Stimulated activated naive CD8-positive, alpha-beta T cell treated with anti-CD3 and anti-CD28 coated beads, Interleukin-15, Interleukin-2, amounts not matched to agents 100 ng/mL and 50 ng/mL, for 24 hours (primary cell): ENCODE data around the gene CSNK1D.

Experiments used
- H3K27ac Mint-ChIP-seq: one replicate; pipeline ENCODE4 v1.8.0; 2021; ENCODE audit warnings: mild to moderate bottlenecking, mixed read lengths
- H3K27me3 Mint-ChIP-seq: one replicate; pipeline ENCODE4 v1.8.0; 2021; ENCODE audit warnings: mixed read lengths
- H3K36me3 Mint-ChIP-seq: one replicate; pipeline ENCODE4 v1.8.0; 2021; ENCODE audit warnings: low read depth, mixed read lengths
- H3K4me1 Mint-ChIP-seq: one replicate; pipeline ENCODE4 v1.8.0; 2021; ENCODE audit warnings: low read depth, mixed read lengths
- H3K4me3 Mint-ChIP-seq: one replicate; pipeline ENCODE4 v1.8.0; 2021; ENCODE audit warnings: mild to moderate bottlenecking, mixed read lengths
- H3K9me3 Mint-ChIP-seq: one replicate; pipeline ENCODE4 v1.8.0; 2021; ENCODE audit warnings: mixed read lengths

Gene CSNK1D

GRCh38 chr17:82229698-82230608 lies 43.5 kb downstream of the CSNK1D start:
- Mint-ChIP-seq H3K4me1 (peaks cover 5% of the 10 kb centered on the region), H3K27ac (peak overlapping the region; percentile 61), H3K4me3 (peak overlapping the region; percentile 85), H3K36me3 (no peaks in the 10 kb centered on the region), H3K27me3 (no peaks in the 10 kb centered on the region), H3K9me3 (no peaks in the 10 kb centered on the region)

GRCh38 chr17:82228842-82229697 lies 44.4 kb downstream of the CSNK1D start, which contains the start of gene SLC16A3:
SLC16A3 (plus strand) TSS chr17:82229042; CDS start chr17:82236009, 6,967 bp downstream.
- peak within 1 kb of the TSS; percentile 85 for H3K4me3 Mint-ChIP-seq

DNA sequence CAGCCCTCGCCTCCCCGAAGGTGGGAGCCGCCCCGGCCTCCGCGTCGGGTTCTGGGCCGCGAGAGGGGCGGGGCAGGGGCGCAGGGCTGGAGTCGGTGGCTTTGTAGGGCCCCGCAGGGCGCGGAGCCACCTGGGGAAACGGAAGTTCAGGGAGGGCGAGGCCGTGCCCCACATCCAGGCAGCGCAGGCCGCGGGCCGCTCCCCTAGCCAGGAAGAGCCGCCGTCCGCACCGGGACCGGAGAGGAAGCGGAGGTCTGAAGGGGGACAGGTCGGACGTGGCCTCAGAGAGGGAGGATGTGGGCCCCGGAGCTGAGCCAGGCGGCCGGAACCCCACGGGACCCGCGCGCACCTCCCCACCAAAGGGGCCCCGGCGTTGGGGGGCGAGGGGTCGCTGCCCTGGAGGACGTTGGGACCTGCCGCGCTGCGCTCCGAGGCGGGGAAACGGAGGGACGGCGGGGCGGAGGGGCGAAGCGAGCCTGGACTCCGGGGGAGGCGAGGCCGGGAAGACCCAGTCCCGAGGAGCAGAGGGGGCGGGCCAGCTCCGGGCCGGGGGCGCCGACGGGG lies 45.1 kb downstream of the CSNK1D start:
- Mint-ChIP-seq H3K9me3 (no peaks in the 10 kb centered on the region), H3K27me3 (no peaks in the 10 kb centered on the region), H3K4me1 (peaks cover 5% of the 10 kb centered on the region), H3K36me3 (no peaks in the 10 kb centered on the region), H3K4me3 (peak overlapping the region; percentile 78), H3K27ac (no peak overlapping the region)

More at GRCh38 chr17:82228842-82229697, 44.4 kb downstream of the CSNK1D start, which contains the start of gene SLC16A3:
- H3K27me3 Mint-ChIP-seq = no peaks in the 10 kb centered on the region
- H3K36me3 Mint-ChIP-seq = no peaks in the 10 kb centered on the region
- peak within 1 kb of the TSS; percentile 61 for H3K27ac Mint-ChIP-seq
- H3K4me1 Mint-ChIP-seq = peaks cover 5% of the 10 kb centered on the region
- H3K9me3 Mint-ChIP-seq = no peaks in the 10 kb centered on the region

DNA sequence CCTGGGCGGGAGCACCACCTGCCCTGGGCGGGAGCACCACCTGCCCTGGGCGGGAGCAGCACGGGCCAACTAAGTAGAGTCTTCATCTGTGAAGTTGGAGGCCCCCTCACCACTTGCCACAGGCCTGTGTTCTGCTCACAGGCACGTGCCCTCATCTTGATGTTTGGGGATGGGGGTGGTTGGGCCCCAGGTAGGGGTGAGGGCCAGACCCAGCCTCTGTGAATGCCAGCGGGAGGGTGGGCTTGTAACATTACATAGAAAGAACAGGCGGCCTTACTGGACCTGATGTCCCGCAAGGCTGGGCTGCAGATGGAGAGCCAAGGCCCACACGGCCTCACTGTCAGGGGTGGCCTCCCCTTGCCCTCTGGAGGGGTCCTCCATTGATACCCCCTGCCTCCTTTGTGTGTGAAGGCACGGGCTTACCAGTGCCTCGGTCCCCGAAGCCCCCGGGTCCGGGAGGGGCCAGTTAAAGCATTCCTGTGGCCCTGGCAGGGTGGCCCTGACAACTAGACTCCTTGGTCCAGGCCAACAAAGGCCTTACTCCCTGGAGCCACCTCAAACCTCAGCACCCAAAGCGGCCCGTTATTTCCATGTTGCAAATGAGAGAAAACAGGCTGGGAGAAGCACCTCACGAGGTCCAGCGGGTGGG lies 45.7 kb downstream of the CSNK1D start:
- H3K27me3 Mint-ChIP-seq = no peaks in the 10 kb centered on the region
- peaks cover 5% of the 10 kb centered on the region for H3K4me1 Mint-ChIP-seq
- H3K27ac Mint-ChIP-seq = no peak overlapping the region
- H3K36me3 Mint-ChIP-seq = no peaks in the 10 kb centered on the region
- no peaks in the 10 kb centered on the region for H3K9me3 Mint-ChIP-seq
- H3K4me3 Mint-ChIP-seq = peak overlapping the region; percentile 78

DNA sequence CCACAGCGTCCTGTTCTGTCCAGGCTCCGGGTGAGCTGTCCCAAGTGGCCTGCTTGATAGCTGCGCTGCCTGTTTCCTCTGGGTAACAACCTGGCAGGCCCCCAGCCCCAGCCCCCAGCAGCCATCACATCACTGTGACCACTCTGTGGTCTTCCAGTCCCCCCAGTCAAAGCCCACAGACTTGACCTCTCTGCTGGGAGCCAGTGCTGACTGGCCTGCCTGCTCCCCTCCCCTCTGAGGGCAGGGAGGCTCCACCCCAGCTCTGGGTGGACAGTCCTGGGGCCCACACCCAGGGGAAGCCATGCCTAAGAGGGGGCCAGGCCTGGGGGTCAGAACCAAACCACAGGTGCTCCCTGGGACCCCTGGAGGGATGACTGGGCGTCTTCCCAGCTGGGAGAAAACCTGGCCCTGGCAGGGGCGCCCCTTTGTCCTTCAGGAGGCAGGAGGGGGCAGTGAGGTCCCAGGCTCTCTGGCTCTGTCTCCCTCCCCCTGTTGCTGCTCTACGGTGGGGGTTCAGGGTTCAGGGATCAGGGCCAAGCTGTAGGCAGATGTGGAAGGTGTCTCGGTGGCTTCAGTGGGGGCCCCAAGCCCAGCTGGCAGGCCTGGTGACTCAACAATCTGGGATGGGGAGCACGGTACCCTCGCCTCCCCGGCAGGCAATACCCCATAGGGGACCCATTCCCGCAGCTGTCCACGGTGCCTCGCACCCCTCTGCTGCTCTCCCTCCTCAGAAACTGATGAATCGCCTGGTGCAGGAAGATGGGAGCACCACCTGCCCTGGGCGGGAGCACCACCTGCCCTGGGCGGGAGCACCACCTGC lies 46.5 kb downstream of the CSNK1D start:
- Mint-ChIP-seq H3K4me3 (peak overlapping the region; percentile 10), H3K36me3 (no peaks in the 10 kb centered on the region), H3K27ac (no peak overlapping the region), H3K9me3 (no peaks in the 10 kb centered on the region), H3K4me1 (peaks cover 5% of the 10 kb centered on the region), H3K27me3 (no peaks in the 10 kb centered on the region)

DNA sequence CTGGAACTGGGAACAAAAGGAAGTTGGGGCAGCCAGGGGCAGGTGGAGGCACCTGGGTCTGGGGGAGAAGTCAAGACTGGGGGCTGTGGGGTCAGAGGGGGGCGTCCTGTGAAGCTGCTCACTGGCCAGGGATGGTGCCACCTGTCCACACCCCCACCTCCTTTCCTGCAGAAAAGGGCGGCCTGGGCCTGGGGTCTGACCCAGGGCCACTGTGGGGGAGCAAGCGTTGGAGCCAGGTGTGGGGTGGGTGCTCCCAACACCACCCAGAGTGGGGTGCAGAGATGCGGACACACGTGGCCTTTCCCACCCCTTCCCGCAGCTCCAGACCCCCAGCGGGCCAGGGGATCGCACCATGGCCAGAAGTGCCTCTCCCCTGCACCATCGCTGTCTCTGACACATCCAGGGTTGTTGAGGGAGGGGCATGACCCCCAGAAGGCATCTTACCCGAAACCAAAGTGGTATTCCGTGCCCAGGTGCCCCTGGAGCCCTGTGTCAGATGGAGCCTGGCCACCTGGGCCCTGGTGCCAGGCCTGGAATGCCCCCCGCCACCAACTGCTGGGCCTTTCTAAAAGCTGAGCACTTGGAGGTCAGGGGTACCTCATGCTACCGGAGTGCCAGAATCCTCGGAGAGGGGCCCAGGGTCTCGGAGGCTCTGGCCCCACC lies 47.2 kb downstream of the CSNK1D start:
- Mint-ChIP-seq H3K9me3 (no peaks in the 10 kb centered on the region), H3K27ac (no peak overlapping the region), H3K4me3 (no peak overlapping the region), H3K36me3 (no peaks in the 10 kb centered on the region), H3K27me3 (no peaks in the 10 kb centered on the region), H3K4me1 (peaks cover 5% of the 10 kb centered on the region)

DNA sequence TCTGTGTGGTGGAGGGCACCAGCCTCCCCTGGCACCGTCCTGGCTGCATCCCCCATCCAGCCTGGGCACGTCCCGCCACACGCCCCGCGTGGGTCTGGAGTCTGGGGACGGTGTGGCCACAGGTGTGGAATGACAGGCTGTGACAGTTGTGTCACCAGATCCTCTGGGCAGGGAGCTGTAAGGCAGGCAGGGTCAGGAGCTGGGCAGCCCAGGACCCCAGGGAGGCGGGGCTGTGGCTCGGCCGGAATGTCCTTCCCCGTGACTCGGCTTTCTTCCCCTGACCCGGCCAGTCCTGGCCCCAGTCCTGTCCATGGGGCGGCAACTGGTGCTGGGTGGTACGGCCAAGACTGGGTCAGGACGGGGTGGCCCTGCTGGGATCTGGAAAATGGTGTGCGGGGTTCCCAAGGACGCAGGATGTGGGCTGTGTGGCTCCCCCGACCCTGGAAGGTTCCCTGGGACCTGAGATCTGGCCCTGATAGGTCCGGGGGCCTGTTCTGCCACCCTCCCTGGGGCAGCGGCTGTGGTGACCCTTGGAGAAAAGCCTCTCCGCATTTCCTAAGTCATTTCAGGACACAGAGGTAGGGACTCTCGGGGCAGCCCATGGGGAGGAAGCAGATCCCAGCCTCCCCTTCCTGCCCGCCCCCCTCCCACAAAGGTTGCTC lies 48.0 kb downstream of the CSNK1D start:
- H3K4me3 Mint-ChIP-seq = no peak overlapping the region
- H3K9me3 Mint-ChIP-seq = no peaks in the 10 kb centered on the region
- H3K36me3 Mint-ChIP-seq = no peaks in the 10 kb centered on the region
- peaks cover 5% of the 10 kb centered on the region for H3K4me1 Mint-ChIP-seq
- no peaks in the 10 kb centered on the region for H3K27me3 Mint-ChIP-seq
- no peak overlapping the region for H3K27ac Mint-ChIP-seq

- Mint-ChIP-seq H3K9me3 (no peaks in the 10 kb centered on the region), H3K27me3 (no peaks in the 10 kb centered on the region), H3K4me1 (no peaks in the 10 kb centered on the region), H3K36me3 (no peaks in the 10 kb centered on the region), H3K27ac (no peak overlapping the region), H3K4me3 (no peak overlapping the region)
Observed at GRCh38 chr17:82224666-82225065, 48.8 kb downstream of the CSNK1D start.

DNA sequence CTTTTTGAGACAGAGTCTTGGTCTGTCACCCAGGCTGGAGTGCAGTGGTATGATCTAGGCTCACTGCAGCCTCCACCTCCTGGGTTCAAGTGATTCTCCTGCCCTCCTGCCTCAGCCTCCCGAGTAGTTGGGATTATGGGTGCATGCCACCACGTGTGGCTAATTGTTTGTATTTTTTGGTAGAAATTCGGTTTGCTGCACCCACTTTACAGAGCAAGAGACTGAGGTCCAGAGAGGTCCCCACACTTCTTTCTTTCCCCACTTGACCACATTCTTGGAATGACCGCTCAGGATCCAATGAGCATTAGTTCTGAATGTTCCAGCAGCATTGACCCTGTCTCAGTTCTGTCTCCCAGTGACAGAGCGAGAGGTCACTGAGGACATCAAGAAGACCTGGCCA lies 50.0 kb downstream of the CSNK1D start:
- Mint-ChIP-seq H3K4me1 (no peaks in the 10 kb centered on the region), H3K27ac (no peak overlapping the region), H3K36me3 (no peaks in the 10 kb centered on the region), H3K27me3 (no peaks in the 10 kb centered on the region), H3K4me3 (no peak overlapping the region), H3K9me3 (no peaks in the 10 kb centered on the region)

- Mint-ChIP-seq H3K9me3 (no peaks in the 10 kb centered on the region), H3K4me3 (no peak overlapping the region), H3K36me3 (no peaks in the 10 kb centered on the region), H3K27ac (no peak overlapping the region), H3K4me1 (no peaks in the 10 kb centered on the region), H3K27me3 (no peaks in the 10 kb centered on the region)
Observed at GRCh38 chr17:82222816-82223215, 50.7 kb downstream of the CSNK1D start.

DNA sequence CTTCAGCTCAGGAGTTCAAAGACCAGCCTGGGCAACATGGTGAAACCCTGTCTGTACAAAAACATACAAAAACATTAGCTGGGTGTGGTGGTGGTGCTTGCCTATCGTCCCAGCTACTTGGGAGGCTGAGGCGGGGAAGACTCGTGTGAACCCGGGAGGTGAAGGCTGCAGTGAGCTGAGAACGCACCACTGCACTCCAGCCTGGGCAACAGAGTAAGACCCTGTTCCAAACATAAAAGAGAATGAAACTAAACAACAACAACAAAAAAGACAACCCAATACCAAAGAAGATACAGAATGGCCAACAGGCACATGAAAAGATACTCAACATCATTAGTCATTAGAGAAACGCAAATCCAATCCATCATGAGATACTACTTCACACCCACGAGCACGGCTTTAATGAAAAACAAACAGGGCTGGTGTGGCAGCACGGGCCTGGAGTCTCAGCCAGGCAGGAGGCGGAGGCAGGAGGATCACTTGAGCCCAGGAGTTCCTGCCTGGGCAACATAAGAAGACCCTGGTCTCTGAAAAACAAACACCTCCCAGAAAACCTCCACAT lies 52.1 kb downstream of the CSNK1D start:
- H3K4me3 Mint-ChIP-seq = no peak overlapping the region
- H3K36me3 Mint-ChIP-seq = no peaks in the 10 kb centered on the region
- no peak overlapping the region for H3K27ac Mint-ChIP-seq
- H3K9me3 Mint-ChIP-seq = no peaks in the 10 kb centered on the region
- peaks cover 10% of the 10 kb centered on the region for H3K4me1 Mint-ChIP-seq
- H3K27me3 Mint-ChIP-seq = no peaks in the 10 kb centered on the region

DNA sequence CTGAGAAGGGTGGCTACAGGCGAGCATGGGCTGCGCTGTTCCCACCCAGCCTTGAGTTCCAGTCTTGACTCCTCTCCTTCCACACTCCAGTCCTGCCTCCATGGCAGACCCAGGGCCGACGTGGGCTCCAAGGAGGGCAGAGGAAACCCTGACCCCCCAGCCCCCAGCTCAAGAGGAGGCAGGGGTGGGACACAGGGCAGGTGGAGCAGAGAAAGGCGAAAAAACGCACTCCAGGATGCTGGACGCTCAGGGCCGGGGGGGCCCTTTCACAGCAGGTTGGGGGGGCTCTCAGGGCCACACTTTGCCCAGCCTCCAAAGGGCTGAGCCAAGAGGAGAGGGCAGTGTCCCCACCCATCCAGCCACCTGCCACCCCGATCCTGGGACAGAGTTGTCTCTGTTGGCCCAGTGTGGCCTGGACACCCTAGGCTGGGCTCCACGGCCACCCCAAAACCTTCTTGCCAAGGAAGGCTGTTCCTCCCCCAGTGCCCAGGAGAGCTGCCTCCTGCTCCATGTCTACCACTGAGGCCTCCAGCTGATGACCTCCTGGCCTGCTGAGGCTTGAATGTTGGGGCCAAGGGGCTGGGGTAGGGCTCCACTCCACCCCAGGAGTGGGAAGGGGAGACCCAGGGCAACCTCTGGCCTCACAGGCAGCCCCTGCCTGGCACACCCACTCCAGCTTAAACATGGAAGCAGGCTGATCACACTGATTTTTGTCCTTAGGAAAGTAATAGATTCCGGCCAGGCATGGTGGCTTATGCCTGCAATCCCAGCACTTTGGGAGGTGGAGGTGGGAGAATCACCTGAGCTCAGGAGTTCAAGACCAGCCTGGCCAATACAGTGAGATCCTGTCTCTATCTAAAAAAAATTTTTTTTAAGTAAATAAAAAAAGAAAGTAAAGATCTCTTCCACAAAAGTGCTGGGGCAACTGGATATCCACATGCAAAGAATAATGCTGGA lies 53.5 kb downstream of the CSNK1D start:
- Mint-ChIP-seq H3K27me3 (no peaks in the 10 kb centered on the region), H3K27ac (no peak overlapping the region), H3K36me3 (no peaks in the 10 kb centered on the region), H3K4me1 (peaks cover 19% of the 10 kb centered on the region), H3K4me3 (no peak overlapping the region), H3K9me3 (no peaks in the 10 kb centered on the region)
